NCI-H69 (cell line): ENCODE measurements around the gene APOL4.
A peak's percentile ranks its signal among the peaks of the same experiment; 100 is the strongest.
"Not testable (repeated sequence)": the region's sequence is repeated elsewhere in the genome, so short reads cannot be mapped to it uniquely, and the experiment has no call there.

ENCODE experiments used
- DNase-seq: peaks from one replicate; lab custom pipeline; 2025; lab: John Stamatoyannopoulos, UW

The APOL4 gene

GRCh38 chr22:36206255-36206654 is 4.6 kb upstream of the APOL4 start:
- no peak for DNase-seq

GRCh38 chr22:36205573-36205972 is 4.0 kb upstream of the APOL4 start:
- DNase-seq = not testable (repeated sequence)

DNA sequence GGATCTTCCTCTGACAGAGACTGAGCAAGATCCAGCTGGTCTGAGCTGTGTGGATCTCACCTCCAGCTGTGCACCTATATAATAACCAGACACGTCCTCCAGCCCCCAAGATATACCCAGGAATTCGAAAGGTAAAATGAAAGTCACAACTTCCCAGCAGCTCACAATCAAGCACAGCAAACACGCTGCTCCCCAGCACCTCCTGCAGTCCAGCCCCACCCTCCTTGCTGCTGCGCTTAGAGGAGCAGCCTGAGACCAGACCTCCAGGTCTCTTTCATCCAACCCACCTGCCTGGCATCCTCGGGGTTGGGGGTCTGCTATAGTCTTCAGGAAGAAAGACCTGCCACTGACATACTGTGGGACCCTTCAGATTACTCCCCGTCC is 3.0 kb upstream of the APOL4 start:
- DNase-seq = peak; percentile 15

- DNase-seq = no peak
Measured at GRCh38 chr22:36204001-36204631, 2.5 kb upstream of the APOL4 start.

GRCh38 chr22:36203441-36203840 is 1.8 kb upstream of the APOL4 start:
- peak; percentile 62 for DNase-seq

- DNase-seq = peak; percentile 90
Measured at GRCh38 chr22:36202906-36203305, 1.3 kb upstream of the APOL4 start.

DNA sequence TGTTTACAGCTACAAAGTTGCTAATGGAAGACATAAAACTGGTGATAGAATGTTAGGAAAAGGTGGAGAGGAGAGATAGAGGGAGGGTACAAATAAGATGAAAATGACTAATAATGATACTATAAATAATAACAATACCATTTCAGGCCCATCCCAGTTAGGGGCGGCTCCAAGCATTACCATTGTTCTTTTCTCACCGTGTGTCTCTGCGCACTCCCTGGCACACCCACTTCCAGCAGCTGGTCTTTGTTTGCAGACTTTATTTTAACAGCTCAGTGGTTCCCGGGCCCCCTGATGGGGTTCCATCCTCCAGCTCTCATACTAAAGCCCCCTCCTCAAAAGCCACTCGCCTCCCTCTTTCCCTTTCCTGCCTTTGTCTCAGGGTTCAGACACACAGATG is 584 bp downstream of the APOL4 start:
- not testable (repeated sequence) for DNase-seq

DNA sequence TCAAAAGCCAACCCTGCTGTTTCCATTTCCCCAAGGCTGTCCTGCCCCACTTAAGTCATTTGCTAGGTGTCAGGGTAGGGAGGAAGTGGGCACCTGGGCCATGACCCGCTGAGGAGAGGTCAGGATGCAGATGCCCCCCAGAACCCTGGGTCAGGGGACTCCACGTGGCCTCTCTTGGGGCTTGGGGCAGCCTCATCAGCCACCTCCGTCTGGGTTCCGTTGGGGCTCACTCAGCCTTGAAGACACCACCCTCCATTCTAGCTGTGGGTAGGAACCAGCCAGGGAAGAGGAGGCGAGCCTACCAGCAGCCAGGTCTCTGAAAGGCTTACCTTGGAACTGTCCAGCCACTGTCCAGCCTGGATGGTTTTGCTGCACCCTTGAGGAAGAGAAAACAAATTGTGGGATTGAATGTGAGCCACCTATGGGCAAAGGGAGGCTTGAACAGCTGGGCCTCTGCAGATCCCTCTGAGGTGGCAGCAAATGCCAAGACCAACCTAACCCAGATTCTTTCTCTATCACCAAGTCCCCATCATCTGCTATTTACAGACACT is 2.5 kb downstream of the APOL4 start:
- no peak for DNase-seq

DNA sequence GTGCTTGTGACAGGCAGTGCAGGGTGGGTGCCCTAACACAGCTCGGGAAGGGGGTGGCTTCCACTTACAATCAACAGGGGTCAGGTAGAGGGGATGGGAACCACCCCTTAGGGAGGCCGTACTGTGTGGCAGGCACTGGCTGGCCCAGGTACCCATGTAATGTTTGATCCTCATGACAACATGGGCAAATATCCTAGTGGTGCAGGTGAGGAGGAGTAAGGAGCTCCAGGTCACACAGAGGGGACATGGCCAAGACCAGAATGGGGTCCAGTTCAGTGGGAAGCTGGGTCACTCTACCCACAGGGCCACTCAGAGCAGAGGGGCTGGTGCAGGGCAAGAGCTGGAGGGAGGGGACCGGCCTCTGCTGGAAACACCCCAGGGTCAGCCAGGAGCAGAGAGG is 3.1 kb downstream of the APOL4 start:
- no peak for DNase-seq

- peak; percentile 74 for DNase-seq
Measured at GRCh38 chr22:36197514-36198146, 4.0 kb downstream of the APOL4 start.

- peak; percentile 91 for DNase-seq
Measured at GRCh38 chr22:36197065-36197440, 4.6 kb downstream of the APOL4 start.

DNA sequence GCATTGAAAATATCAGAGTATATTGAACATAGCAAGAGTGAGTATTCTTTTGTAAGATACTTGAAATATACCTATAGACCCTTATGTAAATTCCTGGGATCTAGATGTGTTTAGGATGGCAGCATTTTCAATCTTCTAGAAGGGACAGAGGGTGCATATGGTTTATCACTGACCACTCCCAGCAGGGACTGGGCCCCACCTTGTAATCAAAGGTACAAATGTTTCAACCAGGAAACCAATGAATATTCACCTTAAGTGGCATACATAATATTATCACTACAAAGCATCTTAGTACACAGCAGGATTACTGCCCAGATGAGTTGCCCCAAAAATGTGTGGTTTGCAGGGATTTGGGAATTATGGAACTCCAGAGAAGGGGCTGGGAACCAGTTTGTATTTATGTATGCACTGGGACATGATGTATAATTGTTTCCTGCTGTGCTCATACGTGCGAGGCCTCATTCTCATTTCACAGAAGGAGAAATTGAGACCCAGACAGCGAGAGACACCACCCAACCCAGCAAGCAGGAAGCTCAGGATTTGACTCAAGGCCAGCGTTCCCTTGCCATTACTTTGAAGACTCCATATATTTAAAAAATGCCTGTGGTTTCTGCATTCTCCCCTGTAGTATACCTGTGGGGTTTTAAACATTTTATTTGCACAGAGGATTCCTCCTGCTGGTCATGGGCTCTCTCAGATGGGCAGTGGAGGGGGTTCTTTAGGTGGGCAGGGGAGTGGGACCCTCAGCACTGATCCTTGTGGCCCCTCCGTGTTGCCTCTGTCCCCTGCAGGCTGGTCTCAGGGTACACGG is 5.2 kb downstream of the APOL4 start:
- DNase-seq = peak; percentile 75

GRCh38 chr22:36194971-36195370 is 6.6 kb downstream of the APOL4 start:
- peak; percentile 81 for DNase-seq

GRCh38 chr22:36194385-36194784 is 7.2 kb downstream of the APOL4 start:
- DNase-seq = no peak

DNA sequence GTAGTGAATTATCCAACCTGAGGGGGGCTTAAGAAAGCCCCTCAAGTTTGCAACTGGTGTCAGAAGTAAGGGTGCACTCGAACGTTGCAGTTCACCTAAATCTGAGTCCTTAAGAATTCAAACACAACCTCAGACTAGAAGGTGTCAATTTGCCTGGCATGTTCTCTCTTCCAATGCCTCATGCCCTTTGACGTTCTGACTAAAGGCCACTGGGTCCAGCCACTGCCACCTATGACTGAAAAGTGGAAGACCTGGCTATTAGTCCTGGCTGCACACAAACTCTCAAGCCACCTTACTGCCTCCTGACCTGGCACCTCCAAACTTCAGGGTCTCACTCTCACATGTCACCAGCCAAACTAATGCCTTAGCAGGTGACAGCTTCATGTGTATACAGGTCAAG is 8.0 kb downstream of the APOL4 start:
- no peak for DNase-seq

DNA sequence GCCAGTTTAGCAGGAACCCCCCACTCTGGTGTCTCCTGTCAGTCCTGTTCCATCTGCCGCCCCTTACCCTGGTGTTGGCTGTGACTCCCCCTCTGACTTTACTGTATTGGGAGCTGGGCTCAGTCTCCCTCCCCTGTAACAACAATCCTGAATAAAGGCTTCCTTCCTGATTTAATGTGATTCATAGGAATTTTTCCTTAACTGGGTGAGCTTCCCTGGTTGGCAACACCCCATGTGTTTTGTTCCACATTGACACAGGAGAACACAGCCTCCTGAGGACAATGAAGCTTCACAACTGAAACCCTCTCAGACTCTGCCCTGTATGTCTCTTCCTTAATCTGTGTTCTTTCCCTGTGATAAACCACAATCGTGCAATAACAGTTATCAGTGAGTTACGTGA is 8.4 kb downstream of the APOL4 start:
- DNase-seq = no peak

DNA sequence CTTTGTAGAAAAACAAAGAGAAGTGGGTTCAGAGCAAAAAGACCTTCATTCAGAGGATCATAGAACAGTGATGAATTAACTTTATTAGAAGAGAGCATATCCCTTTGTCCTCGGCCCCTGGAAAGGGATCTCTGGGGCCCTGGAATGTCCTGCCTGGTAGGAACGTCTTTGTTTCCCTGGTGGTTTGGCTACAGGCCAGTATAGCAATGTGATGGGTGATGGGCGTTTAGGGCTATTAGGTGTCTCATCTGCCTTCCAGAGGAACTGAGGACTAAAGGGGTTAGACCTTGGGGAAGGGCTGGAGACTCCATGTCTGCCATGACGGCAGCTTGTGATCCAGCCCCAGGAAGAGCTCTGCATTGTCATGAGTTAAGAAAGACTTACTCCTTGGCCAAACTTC is 9.1 kb downstream of the APOL4 start:
- DNase-seq = no peak

DNA sequence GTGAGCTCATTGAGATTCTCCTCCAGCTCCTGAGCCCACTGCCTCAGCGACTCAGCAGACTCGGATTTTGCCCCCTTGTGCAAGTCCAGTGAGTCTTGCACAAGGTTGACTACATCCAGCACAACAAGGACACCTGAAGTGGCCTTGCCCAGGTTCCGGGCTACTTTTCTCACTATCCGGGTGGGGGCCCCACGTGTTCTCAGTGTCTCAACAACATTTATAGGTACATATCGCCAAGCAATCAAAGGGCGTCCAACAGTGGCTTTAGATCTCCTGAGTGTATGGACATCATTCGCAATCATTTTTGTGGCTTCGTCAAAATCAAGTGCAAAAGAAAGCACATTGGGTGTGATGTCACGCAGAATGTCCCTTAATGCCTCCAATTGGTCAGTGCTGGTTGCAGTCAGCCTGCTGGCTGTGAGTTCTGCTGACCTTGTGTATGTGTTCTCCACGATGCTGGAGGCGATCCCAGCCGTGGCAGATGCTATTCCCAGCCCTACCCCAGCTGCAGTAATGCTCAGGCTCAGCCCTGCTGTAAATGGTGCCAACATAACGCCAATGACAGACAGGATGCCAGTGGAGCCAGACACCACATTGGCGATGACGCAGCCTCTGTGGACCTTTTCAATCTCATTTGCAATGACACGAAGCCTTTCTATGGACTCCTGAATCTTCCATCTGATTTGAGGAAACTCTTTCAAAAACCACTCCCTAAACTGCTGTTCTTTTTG is 10.3 kb downstream of the APOL4 start:
- DNase-seq = no peak

DNA sequence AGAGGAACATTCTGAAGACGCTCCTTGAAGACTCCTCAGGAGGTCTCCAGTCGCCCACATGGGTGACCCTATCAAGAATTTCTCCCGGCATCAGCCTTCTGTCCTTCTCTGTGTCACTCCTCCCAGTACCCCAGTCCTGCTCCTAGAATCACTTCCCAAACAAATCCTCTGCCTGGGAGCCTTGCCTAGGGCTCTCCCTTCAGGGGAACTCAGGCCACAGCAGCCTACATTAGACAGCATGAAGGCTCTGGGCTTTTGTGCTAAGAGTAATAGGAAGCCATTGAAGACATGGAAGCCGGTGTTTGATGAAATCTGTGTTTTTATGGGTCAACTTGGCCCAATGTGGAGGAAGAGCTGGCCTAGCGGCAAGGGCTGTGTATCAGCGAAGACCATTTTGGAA is 13.7 kb downstream of the APOL4 start:
- DNase-seq = not testable (repeated sequence)

DNA sequence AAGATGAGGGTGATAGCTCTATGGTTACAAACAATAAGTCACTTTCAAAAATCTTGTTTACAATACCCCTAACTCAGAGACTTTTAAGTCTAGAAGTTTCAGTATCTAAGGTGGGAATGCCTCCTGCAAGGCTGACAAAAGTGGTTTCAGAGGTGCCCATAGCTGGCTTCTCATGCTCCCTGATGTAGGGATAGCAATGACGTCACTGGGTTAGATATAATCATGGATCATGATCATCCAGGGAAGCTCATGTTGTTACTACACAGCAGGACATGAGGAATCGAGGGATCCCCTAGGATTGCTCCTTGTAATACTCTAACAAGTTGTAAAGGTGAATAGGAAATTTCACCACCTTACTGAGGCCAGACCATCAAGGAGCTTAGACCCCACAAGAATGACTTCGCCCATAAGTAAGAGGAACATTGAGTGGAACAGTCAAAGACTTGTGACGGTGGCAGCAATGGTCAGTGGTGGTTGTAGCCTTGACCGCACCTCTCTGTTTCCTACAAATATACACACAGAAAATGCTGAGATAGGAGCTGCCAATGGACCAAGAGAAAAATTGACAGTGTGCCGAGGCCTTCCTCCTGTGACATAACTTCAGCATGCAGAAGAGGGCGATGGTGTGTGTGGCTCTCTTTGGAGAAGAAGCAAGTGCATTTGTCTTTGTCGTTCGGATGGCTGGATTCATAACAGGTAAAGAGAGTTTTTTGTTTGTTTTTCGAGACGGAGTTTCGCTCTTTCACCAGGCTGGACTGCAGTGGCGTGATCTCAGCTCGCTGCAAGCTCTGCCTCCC is 15.6 kb downstream of the APOL4 start:
- DNase-seq = no peak

- peak; percentile 26 for DNase-seq
Measured at GRCh38 chr22:36184433-36185025, 17.1 kb downstream of the APOL4 start.
